ENCODE data around the gene PTPRR.

DNA sequence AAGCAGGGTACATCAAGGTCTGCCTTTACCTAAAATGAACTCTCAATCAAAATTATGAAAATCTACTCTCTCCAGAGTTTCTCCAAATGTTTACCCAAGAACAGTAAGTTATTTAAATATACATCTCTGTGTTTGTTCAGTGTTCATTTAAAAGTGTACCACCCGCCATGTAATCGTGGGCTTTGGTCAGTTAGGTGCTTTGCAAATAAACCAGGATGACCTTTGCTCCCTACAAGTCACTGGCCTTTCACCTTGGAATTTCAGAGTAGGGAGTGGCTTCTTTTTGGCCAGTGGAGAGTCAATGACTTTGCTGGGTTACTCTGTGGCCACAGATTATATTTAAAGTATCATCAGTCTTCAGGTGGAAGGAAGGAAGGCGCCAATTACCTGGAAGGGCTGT, 208.7 kb downstream of the PTPRR start:
- TF ChIP-seq, protein P1, sequence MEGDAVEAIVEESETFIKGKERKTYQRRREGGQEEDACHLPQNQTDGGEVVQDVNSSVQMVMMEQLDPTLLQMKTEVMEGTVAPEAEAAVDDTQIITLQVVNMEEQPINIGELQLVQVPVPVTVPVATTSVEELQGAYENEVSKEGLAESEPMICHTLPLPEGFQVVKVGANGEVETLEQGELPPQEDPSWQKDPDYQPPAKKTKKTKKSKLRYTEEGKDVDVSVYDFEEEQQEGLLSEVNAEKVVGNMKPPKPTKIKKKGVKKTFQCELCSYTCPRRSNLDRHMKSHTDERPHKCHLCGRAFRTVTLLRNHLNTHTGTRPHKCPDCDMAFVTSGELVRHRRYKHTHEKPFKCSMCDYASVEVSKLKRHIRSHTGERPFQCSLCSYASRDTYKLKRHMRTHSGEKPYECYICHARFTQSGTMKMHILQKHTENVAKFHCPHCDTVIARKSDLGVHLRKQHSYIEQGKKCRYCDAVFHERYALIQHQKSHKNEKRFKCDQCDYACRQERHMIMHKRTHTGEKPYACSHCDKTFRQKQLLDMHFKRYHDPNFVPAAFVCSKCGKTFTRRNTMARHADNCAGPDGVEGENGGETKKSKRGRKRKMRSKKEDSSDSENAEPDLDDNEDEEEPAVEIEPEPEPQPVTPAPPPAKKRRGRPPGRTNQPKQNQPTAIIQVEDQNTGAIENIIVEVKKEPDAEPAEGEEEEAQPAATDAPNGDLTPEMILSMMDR (conservative IDR thresholded peaks at IDR 0.05 in 1 of 2, IDR thresholded peaks at IDR 0.05 in 1 of 2; ENCODE audit: low read depth in 1 of 2, low read length in 2 of 2), result no peak
- no peak for TF ChIP-seq EZH2 (IDR thresholded peaks at IDR 0.05; ENCODE audit: low read length, missing control alignments)

All from fibroblast of lung (primary cell).